SK-N-SH (cell line): Measurements from ENCODE around the gene COL4A2. TPM values are rescaled to one million over a fixed set of nuclear protein-coding genes. Genes with fewer than 3 reads are reported as not detected.
A peak's percentile ranks its signal among the peaks of the same experiment; 100 is the strongest.

Experiments
- CTCF ChIA-PET: fragments of 300-600, 350-600 bp; formaldehyde crosslinking; extraction: SDS; loops from one replicate; lab custom pipeline; 2021; lab: Yijun Ruan, JAX
- POLR2A ChIA-PET: fragments of 350-600 bp; sonication (Branson Sonifier 250); formaldehyde crosslinking; extraction: SDS; loops from one replicate; lab custom pipeline; 2020; ENCODE audit warnings: antibody characterized with exemption, inconsistent platforms; lab: Yijun Ruan, JAX
- DNase-seq: peaks from one replicate; pipeline ENCODE4 v3.0.0; 2012
- H2AFZ ChIP-seq: fragments of 200-600 bp; sonication (generic); 2 replicates; pipeline ENCODE4 v1.8.1; 2016; ENCODE audit warnings: antibody characterized with exemption, mild to moderate bottlenecking, low read depth
- H3F3A ChIP-seq: fragments of 200-600 bp; sonication (generic); replicated peaks from 2 replicates; pipeline ENCODE3; 2016; ENCODE audit warnings: antibody characterized with exemption, mild to moderate bottlenecking; ENCODE audit not compliant: insufficient read depth
- H3K27ac ChIP-seq, 2 experiments: fragments of 200-500 bp in 1 of 2; fragments of 200-600 bp in 1 of 2; sonication (Bioruptor generic) in 1 of 2; sonication (generic), shearing (Covaris generic) in 1 of 2; 2 replicates each; pipeline versions ENCODE4 v1.5.1 to v1.6.1; 2014 to 2016; ENCODE audit warnings: low read depth in 2 of 2, inconsistent platforms in 1 of 2, low read length in 1 of 2, mild to moderate bottlenecking in 1 of 2, mixed read lengths in 1 of 2
- H3K27me3 ChIP-seq: fragments of 200-600 bp; sonication (generic), shearing (Covaris generic); 2 replicates; pipeline ENCODE4 v1.6.1; 2016; ENCODE audit warnings: mixed run types; ENCODE audit not compliant: insufficient read depth
- H3K36me3 ChIP-seq, 2 experiments: fragments of 200-500 bp in 1 of 2; fragments of 200-600 bp in 1 of 2; sonication (Bioruptor generic) in 1 of 2; sonication (generic) in 1 of 2; replicated peaks in 1 of 2; 2 replicates each; pipeline versions ENCODE3 to v1.5.1; 2014 to 2016; ENCODE audit warnings: low read length in 1 of 2, mild to moderate bottlenecking in 1 of 2; ENCODE audit not compliant: insufficient read depth in 2 of 2, control insufficient read depth in 1 of 2
- H3K4me1 ChIP-seq, 2 experiments: fragments of 200-500 bp in 1 of 2; fragments of 200-600 bp in 1 of 2; sonication (Bioruptor generic) in 1 of 2; sonication (generic), shearing (Covaris generic) in 1 of 2; 2 replicates each; pipeline versions ENCODE4 v1.5.1 to v1.6.1; 2014 to 2016; ENCODE audit warnings: low read depth in 1 of 2, low read length in 1 of 2, mixed run types in 1 of 2; ENCODE audit not compliant: insufficient read depth in 2 of 2, control insufficient read depth in 1 of 2
- H3K4me2 ChIP-seq: fragments of 200-600 bp; sonication (generic), shearing (Covaris generic); 2 replicates; pipeline ENCODE4 v1.6.1; 2017; ENCODE audit warnings: mixed run types
- H3K4me3 ChIP-seq, 2 experiments: fragments of 200-500 bp in 1 of 2; fragments of 200-600 bp in 1 of 2; sonication (Bioruptor generic) in 1 of 2; sonication (generic), shearing (Covaris generic) in 1 of 2; 2 replicates each; pipeline versions ENCODE4 v1.5.1 to v1.8.1; 2014 to 2016; ENCODE audit warnings: low read depth in 2 of 2, inconsistent platforms in 1 of 2, low read length in 1 of 2, mild to moderate bottlenecking in 1 of 2, mixed read lengths in 1 of 2, moderate library complexity in 1 of 2
- H3K79me2 ChIP-seq: fragments of 200-600 bp; sonication (generic); 2 replicates; pipeline ENCODE4 v1.8.1; 2017; ENCODE audit warnings: mild to moderate bottlenecking; ENCODE audit not compliant: insufficient read depth
- H3K9ac ChIP-seq: fragments of 200-600 bp; sonication (generic); 2 replicates; pipeline ENCODE4 v1.6.1; 2017; ENCODE audit warnings: mixed run types
- H3K9me2 ChIP-seq: fragments of 200-600 bp; sonication (generic); 2 replicates; pipeline ENCODE4 v1.6.1; 2017; ENCODE audit warnings: mixed run types
- H3K9me3 ChIP-seq: fragments of 200-600 bp; sonication (generic); 2 replicates; pipeline ENCODE4 v1.6.1; 2017; ENCODE audit warnings: mixed run types, mild to moderate bottlenecking, moderate library complexity
- H4K20me1 ChIP-seq: fragments of 200-600 bp; sonication (generic); 2 replicates; pipeline ENCODE4 v1.6.1; 2017; ENCODE audit warnings: mild to moderate bottlenecking, mixed run types; ENCODE audit not compliant: insufficient read depth
- CHD2 ChIP-seq: fragments of 150-350 bp; IDR thresholded peaks from 2 replicates; pipeline ENCODE4 v1.6.1; 2018; ENCODE audit warnings: low read length; ENCODE audit not compliant: partially characterized antibody
- ELF1 ChIP-seq: IDR thresholded peaks from 2 replicates; pipeline ENCODE4 v1.4.0; 2012
- EP300 ChIP-seq, 2 experiments: IDR thresholded peaks; 2 replicates each; pipeline versions ENCODE4 v1.4.0 to v1.6.1; 2012; ENCODE audit warnings: borderline replicate concordance in 1 of 2, low read depth in 1 of 2, low read length in 1 of 2
- FOSL2 ChIP-seq: IDR thresholded peaks from 2 replicates; pipeline ENCODE4 v1.4.0; 2012; ENCODE audit warnings: low read depth, mild to moderate bottlenecking, moderate library complexity, borderline replicate concordance
- FOXM1 ChIP-seq: IDR thresholded peaks from 2 replicates; pipeline ENCODE4 v1.4.0; 2012; ENCODE audit warnings: low read depth, mild to moderate bottlenecking
- GABPA ChIP-seq: IDR thresholded peaks from 2 replicates; pipeline ENCODE4 v1.4.0; 2012; ENCODE audit warnings: low read depth, mild to moderate bottlenecking
- GATA2 ChIP-seq: sonication (generic); formaldehyde crosslinking; IDR thresholded peaks from 2 replicates; pipeline ENCODE4 v1.5.0; 2020; ENCODE audit warnings: mild to moderate bottlenecking, missing genetic modification reagents
- IRF3 ChIP-seq: fragments of 150-350 bp; IDR thresholded peaks from 2 replicates; pipeline ENCODE4 v1.6.1; 2016; ENCODE audit warnings: mild to moderate bottlenecking, low read depth, low read length
- NFIC ChIP-seq: IDR thresholded peaks from 2 replicates; pipeline ENCODE4 v1.4.0; 2012; ENCODE audit warnings: borderline replicate concordance
- NRF1 ChIP-seq: IDR thresholded peaks from 2 replicates; pipeline ENCODE4 v1.6.1; 2012; ENCODE audit warnings: low read depth, mild to moderate bottlenecking, low read length
- RCOR1 ChIP-seq: fragments of 150-350 bp; IDR thresholded peaks from 2 replicates; pipeline ENCODE4 v1.6.1; 2017; ENCODE audit warnings: antibody characterized with exemption, low read length
- RFX5 ChIP-seq: IDR thresholded peaks from 2 replicates; pipeline ENCODE4 v1.6.1; 2012; ENCODE audit warnings: mild to moderate bottlenecking, improper control_type of control experiment, low read length
- RXRA ChIP-seq: IDR thresholded peaks from 2 replicates; pipeline ENCODE4 v1.4.0; 2012; ENCODE audit warnings: low read depth, mild to moderate bottlenecking, borderline replicate concordance
- SMC3 ChIP-seq: IDR thresholded peaks from 2 replicates; pipeline ENCODE4 v1.6.1; 2012; ENCODE audit warnings: low read depth, low read length, improper control_type of control experiment
- TAF1 ChIP-seq: IDR thresholded peaks from 2 replicates; pipeline ENCODE4 v1.6.1; 2012; ENCODE audit warnings: low read depth, mild to moderate bottlenecking, low read length, moderate library complexity, borderline replicate concordance
- TCF12 ChIP-seq: IDR thresholded peaks from 2 replicates; pipeline ENCODE4 v1.4.0; 2012
- TEAD4 ChIP-seq: IDR thresholded peaks from 2 replicates; pipeline ENCODE4 v1.4.0; 2012; ENCODE audit warnings: mild to moderate bottlenecking, borderline replicate concordance; ENCODE audit not compliant: insufficient read depth
- YY1 ChIP-seq: IDR thresholded peaks from 2 replicates; pipeline ENCODE4 v1.4.0; 2012; ENCODE audit warnings: low read depth, mild to moderate bottlenecking
- ZBTB33 ChIP-seq: IDR thresholded peaks from 2 replicates; pipeline ENCODE4 v1.4.0; 2012; ENCODE audit warnings: low read depth, borderline replicate concordance
- WGBS: methylation state at CpG from one replicate; pipeline ENCODE4 v1.1.6; 2017; ENCODE audit warnings: low lambda C conversion rate; 5-methylcytosine and 5-hydroxymethylcytosine counted together
- polyA plus RNA-seq, 3 experiments: library from polyadenylated mRNA; depleted of rRNA; stranded (reverse); fragments of >200 nt; gene quantifications; 2 replicates each; pipeline ENCODE4 v1.2.3, GENCODE V29; 2012
- TF ChIP-seq, protein P1 (sequence below): IDR thresholded peaks from 2 replicates; pipeline ENCODE4 v1.4.0; 2012; ENCODE audit warnings: low read depth

COL4A2 gene
- polyA plus RNA-seq, 1 of the 3 experiments (the other 2 are of a cell fraction), result 137 TPM

- Histone ChIP-seq H3K9me2 (no peaks in the 10 kb centered on the region), H3K79me2 (no peaks in the 10 kb centered on the region), H2AFZ (no peak overlapping the region), H3K4me2 (peak overlapping the region; percentile 84; the same call in 1 of the 2 replicates), H3K4me1 (peaks cover 0 to 7% of the 10 kb centered on the region in 2 experiments; a peak in 1 of 4 replicates), H3F3A (peaks cover 15% of the 10 kb centered on the region), H4K20me1 (no peaks in the 10 kb centered on the region), H3K4me3 (no peak overlapping the region), H3K9ac (no peak overlapping the region), H3K36me3 (no peaks in the 10 kb centered on the region), H3K27ac (no peak overlapping the region)
- WGBS, result 95% methylated on average over 6 of the region's 6 CpGs
- DNase-seq, result no peak
- CTCF ChIA-PET, result interaction anchor here (1.1 to 1.3 kb wide), 2 partner anchors 19 to 508 kb away, joined by 3 read pairs; no protein-coding TSS in a partner anchor
- POLR2A ChIA-PET, result no interaction called here
- TF ChIP-seq RCOR1 (no peak), NFIC (no peak), YY1 (no peak), FOXM1 (no peak), ZBTB33 (no peak), TEAD4 (no peak), TCF12 (no peak), FOSL2 (no peak), NRF1 (no peak), GATA2 (CRISPR knock-in tag) (no peak), EP300 (IDR thresholded peaks at IDR 0.05; ENCODE audit: borderline replicate concordance in 1 of 2, low read depth in 1 of 2, low read length in 1 of 2) (no peak), CHD2 (no peak), RXRA (no peak), RFX5 (no peak), TAF1 (no peak), SMC3 (no peak), IRF3 (no peak), GABPA (no peak), ELF1 (no peak)
- TF ChIP-seq, protein P1, sequence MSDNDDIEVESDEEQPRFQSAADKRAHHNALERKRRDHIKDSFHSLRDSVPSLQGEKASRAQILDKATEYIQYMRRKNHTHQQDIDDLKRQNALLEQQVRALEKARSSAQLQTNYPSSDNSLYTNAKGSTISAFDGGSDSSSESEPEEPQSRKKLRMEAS, result no peak
- TF ChIP-seq, all 33 proteins: peak for 0
- Histone ChIP-seq H3K27me3 (no peaks in the 10 kb centered on the region), H3K9me3 (no peaks in the 10 kb centered on the region)
These were observed 252.9 kb downstream of the COL4A2 start for GRCh38 chr13:110559986-110560385.
